Ishikawa (cell line): Measurements from ENCODE around the gene GABRB3.

ENCODE experiments used
- CEBPB ChIP-seq: IDR thresholded peaks from 2 replicates; pipeline ENCODE4 v1.6.1; 2012
- CREB1 ChIP-seq: IDR thresholded peaks from 2 replicates; pipeline ENCODE4 v1.6.1; 2012; ENCODE audit warnings: low read depth
- EGR1 ChIP-seq: IDR thresholded peaks from 2 replicates; pipeline ENCODE4 v1.6.1; 2012
- EP300 ChIP-seq: IDR thresholded peaks from 2 replicates; pipeline ENCODE4 v1.6.1; 2012; ENCODE audit warnings: borderline replicate concordance
- FOXM1 ChIP-seq: IDR thresholded peaks from 2 replicates; pipeline ENCODE4 v1.6.1; 2012; ENCODE audit warnings: low read depth, borderline replicate concordance
- NFIC ChIP-seq: IDR thresholded peaks from 2 replicates; pipeline ENCODE4 v1.6.1; 2012
- RAD21 ChIP-seq: IDR thresholded peaks from 2 replicates; pipeline ENCODE4 v1.6.1; 2012; ENCODE audit warnings: low read depth
- TAF1 ChIP-seq: IDR thresholded peaks from 2 replicates; pipeline ENCODE4 v1.6.1; 2012; ENCODE audit warnings: low read depth, mild to moderate bottlenecking
- TCF12 ChIP-seq: IDR thresholded peaks from 2 replicates; pipeline ENCODE4 v1.6.1; 2012; ENCODE audit warnings: low read depth
- TEAD4 ChIP-seq: IDR thresholded peaks from 2 replicates; pipeline ENCODE4 v1.6.1; 2012
- YY1 ChIP-seq: IDR thresholded peaks from 2 replicates; pipeline ENCODE4 v1.6.1; 2012; ENCODE audit warnings: low read depth
- ZBTB7A ChIP-seq: IDR thresholded peaks from 2 replicates; pipeline ENCODE4 v1.6.1; 2012; ENCODE audit warnings: low read depth
- TF ChIP-seq, protein P1 (sequence below): IDR thresholded peaks from 2 replicates; pipeline ENCODE4 v1.6.1; 2012
- TF ChIP-seq, protein P2 (sequence below): IDR thresholded peaks from 2 replicates; pipeline ENCODE4 v1.6.1; 2012
- TF ChIP-seq, protein P3 (sequence below): IDR thresholded peaks from 2 replicates; pipeline ENCODE4 v1.6.1; 2012; ENCODE audit warnings: low read depth, mild to moderate bottlenecking

The GABRB3 gene

DNA sequence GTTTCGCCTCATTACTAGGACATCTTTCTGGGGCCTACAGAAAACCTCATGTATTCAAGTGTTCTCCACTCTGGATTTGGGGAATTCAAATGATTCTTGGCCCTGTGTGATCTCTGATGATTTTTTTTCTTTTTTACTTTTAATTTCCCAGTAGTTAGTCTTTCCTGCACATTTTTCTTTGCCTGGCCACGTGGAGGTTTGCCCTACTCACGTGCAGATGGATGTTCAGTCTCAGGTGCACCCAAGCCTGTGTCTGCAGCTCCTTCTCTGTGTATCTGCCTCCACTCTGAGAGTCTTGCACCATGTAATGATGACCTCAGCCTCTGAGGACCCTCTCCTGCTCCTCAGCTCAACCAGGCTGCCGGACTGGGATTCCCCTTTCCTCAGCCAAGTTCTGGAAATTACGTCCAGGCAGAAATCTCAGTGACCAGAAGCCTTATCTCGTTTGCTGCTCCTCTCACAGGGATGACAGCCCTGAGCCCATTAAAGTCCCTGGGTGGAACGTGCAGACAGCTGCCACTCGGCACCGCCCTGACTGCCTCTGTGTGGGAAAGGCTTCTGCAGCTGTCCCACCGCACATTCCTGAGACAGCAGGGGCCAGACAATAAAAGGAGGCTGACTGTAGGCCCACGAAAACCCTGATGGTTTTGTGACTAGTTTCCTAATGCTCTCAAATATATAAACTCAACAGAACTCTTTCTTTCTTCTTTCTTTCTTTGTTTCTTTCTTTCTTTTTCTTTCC, 31.4 kb upstream of the GABRB3 start:
- TF ChIP-seq CREB1 (no peak), EGR1 (no peak), ZBTB7A (no peak), YY1 (no peak), RAD21 (no peak)

DNA sequence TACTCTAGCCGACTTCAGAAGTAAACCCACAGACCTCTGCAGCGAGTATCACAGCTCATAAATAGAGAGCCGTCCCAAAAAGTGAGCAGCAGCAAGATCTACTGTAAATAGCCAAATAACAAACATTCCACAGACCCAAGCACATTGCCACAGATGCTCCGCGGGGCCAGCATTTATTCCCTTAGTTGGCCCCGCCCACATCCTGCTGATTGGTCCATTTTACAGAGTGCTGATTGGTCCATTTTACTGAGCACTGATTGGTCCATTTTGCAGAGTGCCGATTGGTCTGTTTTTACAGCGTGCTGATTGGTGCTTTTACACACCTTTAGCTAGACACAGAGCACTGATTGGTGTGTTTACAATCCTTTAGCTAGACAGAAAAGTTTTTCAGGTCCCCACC, 17.3 kb upstream of the GABRB3 start:
- TF ChIP-seq CREB1: no peak
- TF ChIP-seq NFIC: no peak
- TF ChIP-seq TEAD4: no peak
- no peak for TF ChIP-seq RAD21
- TF ChIP-seq FOXM1: no peak
- no peak for TF ChIP-seq TAF1
- TF ChIP-seq ZBTB7A: no peak
- TF ChIP-seq, protein P1, sequence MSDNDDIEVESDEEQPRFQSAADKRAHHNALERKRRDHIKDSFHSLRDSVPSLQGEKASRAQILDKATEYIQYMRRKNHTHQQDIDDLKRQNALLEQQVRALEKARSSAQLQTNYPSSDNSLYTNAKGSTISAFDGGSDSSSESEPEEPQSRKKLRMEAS: no peak
- TF ChIP-seq, protein P2, sequence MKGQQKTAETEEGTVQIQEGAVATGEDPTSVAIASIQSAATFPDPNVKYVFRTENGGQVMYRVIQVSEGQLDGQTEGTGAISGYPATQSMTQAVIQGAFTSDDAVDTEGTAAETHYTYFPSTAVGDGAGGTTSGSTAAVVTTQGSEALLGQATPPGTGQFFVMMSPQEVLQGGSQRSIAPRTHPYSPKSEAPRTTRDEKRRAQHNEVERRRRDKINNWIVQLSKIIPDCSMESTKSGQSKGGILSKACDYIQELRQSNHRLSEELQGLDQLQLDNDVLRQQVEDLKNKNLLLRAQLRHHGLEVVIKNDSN: no peak
- no peak for TF ChIP-seq EGR1
- TF ChIP-seq, protein P3, sequence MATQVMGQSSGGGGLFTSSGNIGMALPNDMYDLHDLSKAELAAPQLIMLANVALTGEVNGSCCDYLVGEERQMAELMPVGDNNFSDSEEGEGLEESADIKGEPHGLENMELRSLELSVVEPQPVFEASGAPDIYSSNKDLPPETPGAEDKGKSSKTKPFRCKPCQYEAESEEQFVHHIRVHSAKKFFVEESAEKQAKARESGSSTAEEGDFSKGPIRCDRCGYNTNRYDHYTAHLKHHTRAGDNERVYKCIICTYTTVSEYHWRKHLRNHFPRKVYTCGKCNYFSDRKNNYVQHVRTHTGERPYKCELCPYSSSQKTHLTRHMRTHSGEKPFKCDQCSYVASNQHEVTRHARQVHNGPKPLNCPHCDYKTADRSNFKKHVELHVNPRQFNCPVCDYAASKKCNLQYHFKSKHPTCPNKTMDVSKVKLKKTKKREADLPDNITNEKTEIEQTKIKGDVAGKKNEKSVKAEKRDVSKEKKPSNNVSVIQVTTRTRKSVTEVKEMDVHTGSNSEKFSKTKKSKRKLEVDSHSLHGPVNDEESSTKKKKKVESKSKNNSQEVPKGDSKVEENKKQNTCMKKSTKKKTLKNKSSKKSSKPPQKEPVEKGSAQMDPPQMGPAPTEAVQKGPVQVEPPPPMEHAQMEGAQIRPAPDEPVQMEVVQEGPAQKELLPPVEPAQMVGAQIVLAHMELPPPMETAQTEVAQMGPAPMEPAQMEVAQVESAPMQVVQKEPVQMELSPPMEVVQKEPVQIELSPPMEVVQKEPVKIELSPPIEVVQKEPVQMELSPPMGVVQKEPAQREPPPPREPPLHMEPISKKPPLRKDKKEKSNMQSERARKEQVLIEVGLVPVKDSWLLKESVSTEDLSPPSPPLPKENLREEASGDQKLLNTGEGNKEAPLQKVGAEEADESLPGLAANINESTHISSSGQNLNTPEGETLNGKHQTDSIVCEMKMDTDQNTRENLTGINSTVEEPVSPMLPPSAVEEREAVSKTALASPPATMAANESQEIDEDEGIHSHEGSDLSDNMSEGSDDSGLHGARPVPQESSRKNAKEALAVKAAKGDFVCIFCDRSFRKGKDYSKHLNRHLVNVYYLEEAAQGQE: no peak
- no peak for TF ChIP-seq YY1
- TF ChIP-seq CEBPB: no peak

DNA sequence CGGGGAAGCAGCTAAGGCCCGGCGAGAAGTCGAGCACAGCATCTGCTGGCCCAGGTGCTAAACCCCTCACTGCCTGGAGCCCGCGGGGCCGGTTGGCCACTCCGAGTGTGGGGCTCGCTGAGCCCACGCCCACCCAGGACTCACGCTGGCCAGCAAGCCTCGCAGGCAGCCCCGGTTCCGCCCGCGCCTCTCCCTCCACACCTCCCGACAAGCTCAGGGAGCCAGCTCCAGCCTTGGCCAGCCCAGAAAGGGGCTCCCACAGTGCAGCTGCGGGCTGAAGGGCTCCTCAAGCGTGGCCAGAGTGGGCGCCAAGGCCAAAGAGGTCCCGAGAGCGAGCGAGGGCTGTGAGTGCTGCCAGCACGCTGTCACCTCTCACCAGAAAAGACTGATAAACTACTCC, 8.9 kb upstream of the GABRB3 start:
- TF ChIP-seq, protein P3: no peak
- TF ChIP-seq TAF1 (no peak), YY1 (no peak), EGR1 (no peak), NFIC (no peak), CEBPB (no peak), FOXM1 (no peak), CREB1 (no peak), TEAD4 (no peak), RAD21 (no peak)
- TF ChIP-seq, protein P1: no peak
- TF ChIP-seq, protein P2: no peak

DNA sequence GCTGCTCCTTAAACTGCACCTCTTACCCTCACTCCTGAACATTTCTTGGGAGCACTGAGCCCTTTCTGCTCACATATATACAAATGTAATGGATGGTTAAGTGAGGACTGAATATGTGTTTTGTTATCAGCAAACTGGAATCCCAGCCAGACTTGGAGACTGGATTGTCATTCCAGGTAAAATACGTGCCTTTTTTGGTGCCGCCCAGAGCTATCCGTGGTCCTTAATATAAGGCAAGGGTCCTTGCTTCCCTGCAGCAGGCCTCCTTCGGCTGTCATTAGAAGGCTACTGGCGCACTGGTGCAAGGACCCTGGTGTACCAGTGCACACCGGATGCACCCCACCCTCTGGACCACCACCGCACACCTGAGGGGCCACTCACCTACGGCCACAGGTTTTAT, 1.1 kb upstream of the GABRB3 start:
- no peak for TF ChIP-seq TEAD4
- TF ChIP-seq, protein P3: peak; percentile 64
- no peak for TF ChIP-seq CREB1
- no peak for TF ChIP-seq CEBPB

DNA sequence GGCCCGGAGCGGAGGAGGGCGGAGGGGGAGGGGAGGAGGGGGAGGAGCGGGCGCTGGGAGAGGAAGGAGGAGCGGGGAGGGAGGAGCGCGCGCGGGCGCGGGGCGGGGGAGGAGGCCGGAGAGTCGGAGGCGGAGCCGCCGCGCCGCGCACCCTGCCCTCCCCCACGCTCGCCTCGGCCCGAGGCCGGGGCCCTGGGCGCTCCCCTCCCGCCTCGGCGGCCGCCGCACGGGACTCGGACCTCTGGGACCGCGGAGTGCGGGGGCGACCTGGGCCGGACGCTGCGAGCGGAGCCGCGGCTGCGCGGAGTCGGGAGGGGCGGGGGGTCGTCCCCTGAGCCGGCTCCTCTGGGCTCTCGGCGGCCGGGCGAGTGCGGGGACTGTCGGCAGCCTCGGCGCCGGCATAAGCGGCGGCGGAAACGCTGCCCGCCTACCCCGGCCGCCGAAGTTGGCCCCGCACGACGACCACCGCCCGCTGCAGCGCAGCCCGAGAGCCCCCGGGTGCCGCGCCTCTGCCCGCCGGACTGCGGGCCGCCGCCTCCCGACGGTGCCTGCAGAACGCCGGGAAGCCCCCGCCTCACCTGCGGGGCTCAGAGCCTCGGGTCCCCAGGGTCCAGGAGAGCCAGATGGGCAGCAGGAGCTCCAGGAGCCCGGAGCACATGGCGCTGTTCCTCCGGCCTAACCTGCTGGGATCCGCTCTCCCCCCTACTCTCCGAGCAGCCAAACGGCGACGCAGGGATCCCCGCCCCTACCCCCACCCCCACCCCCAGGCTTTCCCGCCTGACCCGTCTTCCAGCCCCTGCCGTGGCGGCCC, 406 bp upstream of the GABRB3 start:
- TF ChIP-seq TAF1 (no peak), EP300 (no peak), EGR1 (no peak), NFIC (no peak), RAD21 (no peak), ZBTB7A (no peak), CEBPB (no peak), CREB1 (no peak), TCF12 (no peak), TEAD4 (no peak), FOXM1 (no peak), YY1 (no peak)
- TF ChIP-seq, protein P1: no peak
- TF ChIP-seq, protein P3: no peak
- TF ChIP-seq, protein P2: no peak
